Natural killer cell (primary cell): ENCODE measurements around the gene MYADML2. TPM values are rescaled to one million over a fixed set of nuclear protein-coding genes. Genes with fewer than 3 reads are reported as not detected.

Experiments used
- ATAC-seq, 3 donors: fragments of 150-1000 bp in 2 of 3; fragments of 200-7000 bp in 1 of 3; cut with Tn5 transposase; 1 replicate in 1 of 3; 2 replicates in 2 of 3; pipeline ENCODE4 v1.10.0; 2021; ENCODE audit warnings: mild to moderate bottlenecking in 2 of 3, moderate library complexity in 2 of 3
- DNase-seq, 2 donors: peaks; one replicate each; pipeline versions ENCODE4 v3.0.0 to v3.0.0-alpha.2; 2013 to 2021; ENCODE audit warnings: mixed read lengths in 1 of 2
- H3K27ac ChIP-seq: one replicate; pipeline ENCODE4 v1.5.1; 2013; ENCODE audit warnings: mild to moderate bottlenecking, low read length
- H3K27me3 ChIP-seq: one replicate; pipeline ENCODE4 v1.6.1; 2013; ENCODE audit warnings: low read length; ENCODE audit not compliant: control insufficient read depth, insufficient read depth
- H3K36me3 ChIP-seq: one replicate; pipeline ENCODE4 v1.6.1; 2013; ENCODE audit warnings: low read length; ENCODE audit not compliant: control insufficient read depth, insufficient read depth
- H3K4me1 ChIP-seq: one replicate; pipeline ENCODE4 v1.6.1; 2013; ENCODE audit warnings: low read length; ENCODE audit not compliant: control insufficient read depth, insufficient read depth
- H3K4me3 ChIP-seq: one replicate; pipeline ENCODE4 v1.5.1; 2013; ENCODE audit warnings: low read length
- H3K9me3 ChIP-seq: one replicate; pipeline ENCODE4 v1.6.1; 2013; ENCODE audit warnings: low read length; ENCODE audit not compliant: control insufficient read depth, insufficient read depth
- H3K27ac Mint-ChIP-seq, 2 donors: one replicate each; pipeline ENCODE4 v1.8.0; 2022; ENCODE audit warnings: mild to moderate bottlenecking in 2 of 2, mixed read lengths in 2 of 2, moderate library complexity in 1 of 2
- H3K27me3 Mint-ChIP-seq, 2 donors: one replicate each; pipeline ENCODE4 v1.8.0; 2022; ENCODE audit warnings: low read depth in 2 of 2, mixed read lengths in 2 of 2
- H3K36me3 Mint-ChIP-seq: one replicate; pipeline ENCODE4 v1.8.0; 2022; ENCODE audit warnings: mixed read lengths
- H3K4me1 Mint-ChIP-seq, 2 donors: one replicate each; pipeline ENCODE4 v1.8.0; 2022; ENCODE audit warnings: mixed read lengths in 2 of 2
- H3K4me3 Mint-ChIP-seq: one replicate; pipeline ENCODE4 v1.8.0; 2022; ENCODE audit warnings: mild to moderate bottlenecking, moderate library complexity, mixed read lengths
- H3K9me3 Mint-ChIP-seq, 2 donors: one replicate each; pipeline ENCODE4 v1.8.0; 2022; ENCODE audit warnings: mixed read lengths in 2 of 2
- WGBS: methylation state at CpG from one replicate; pipeline ENCODE4 v1.1.7; 2013; ENCODE audit warnings: missing lambda C conversion rate; ENCODE audit not compliant: insufficient coverage; 5-methylcytosine and 5-hydroxymethylcytosine counted together
- intact Hi-C: fragments of 100-400 bp; cut with micrococcal nuclease; formaldehyde crosslinking; loops from one replicate; pipeline ENCODE4 v1.14.2; 2022
- total RNA-seq, 4 donors: library from RNA; stranded (reverse); fragments of 120-200 nt in 1 of 4; gene quantifications; one replicate each; pipeline versions ENCODE4 v1.2.3 to v1.2.4, GENCODE V29; 2013 to 2022
- TF ChIP-seq, protein P1 (sequence below): fragments of 200-600 bp; IDR thresholded peaks from one replicate; pipeline ENCODE4 v1.8.0; 2022; ENCODE audit warnings: antibody characterized with exemption

MYADML2 gene
- total RNA-seq, 3 donors from 2014 or later (not counting 1 experiment from before 2014, with no cell fraction given): not detected

DNA sequence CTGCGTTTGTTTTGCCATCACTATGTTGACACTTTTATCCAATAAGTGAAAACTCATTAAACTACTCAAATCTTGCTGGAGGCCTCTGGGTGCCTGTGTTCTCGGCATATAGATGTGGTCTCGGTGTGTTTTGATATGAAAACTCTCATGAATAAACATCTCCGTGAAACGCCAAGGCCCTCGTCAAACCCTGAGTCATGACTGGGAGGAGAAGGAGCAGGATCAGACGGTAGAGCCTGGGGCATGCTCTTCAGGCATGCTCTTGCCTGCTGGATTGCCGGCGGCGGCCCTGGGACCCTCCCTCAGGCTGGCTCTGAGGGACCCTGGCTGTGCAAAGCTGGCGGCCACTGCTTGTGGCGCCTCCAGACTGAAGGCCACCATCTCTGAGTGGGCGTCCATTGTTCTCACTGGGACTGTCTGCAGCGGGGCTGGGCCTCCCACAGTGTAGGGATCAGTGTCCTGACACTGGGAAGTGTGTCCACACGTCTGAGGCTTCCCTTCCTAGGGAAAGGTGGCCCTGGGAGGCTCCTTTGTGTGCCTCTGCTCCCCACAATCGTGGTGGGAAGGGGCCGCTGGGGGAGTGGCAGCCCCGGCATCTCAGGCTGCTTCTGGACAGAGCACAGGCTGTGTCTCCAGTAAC, 46.7 kb downstream of the MYADML2 start:
- Histone ChIP-seq H3K27ac (no peak overlapping the region), H3K9me3 (no peaks in the 10 kb centered on the region), H3K27me3 (peaks cover 8% of the 10 kb centered on the region), H3K36me3 (peaks cover 23% of the 10 kb centered on the region), H3K4me1 (peaks cover 5% of the 10 kb centered on the region), H3K4me3 (no peak overlapping the region)
- Mint-ChIP-seq H3K9me3 (no peaks in the 10 kb centered on the region), H3K36me3 (no peaks in the 10 kb centered on the region), H3K4me3 (no peak overlapping the region), H3K27ac (no peak overlapping the region), H3K27me3 (peaks cover 7 to 8% of the 10 kb centered on the region in 2 donors), H3K4me1 (no peaks in the 10 kb centered on the region)
- 91% methylated on average over 18 of the region's 18 CpGs for WGBS
- no peak for DNase-seq
- no peak for ATAC-seq
- intact Hi-C loops: no loop called here
- TF ChIP-seq, protein P1, sequence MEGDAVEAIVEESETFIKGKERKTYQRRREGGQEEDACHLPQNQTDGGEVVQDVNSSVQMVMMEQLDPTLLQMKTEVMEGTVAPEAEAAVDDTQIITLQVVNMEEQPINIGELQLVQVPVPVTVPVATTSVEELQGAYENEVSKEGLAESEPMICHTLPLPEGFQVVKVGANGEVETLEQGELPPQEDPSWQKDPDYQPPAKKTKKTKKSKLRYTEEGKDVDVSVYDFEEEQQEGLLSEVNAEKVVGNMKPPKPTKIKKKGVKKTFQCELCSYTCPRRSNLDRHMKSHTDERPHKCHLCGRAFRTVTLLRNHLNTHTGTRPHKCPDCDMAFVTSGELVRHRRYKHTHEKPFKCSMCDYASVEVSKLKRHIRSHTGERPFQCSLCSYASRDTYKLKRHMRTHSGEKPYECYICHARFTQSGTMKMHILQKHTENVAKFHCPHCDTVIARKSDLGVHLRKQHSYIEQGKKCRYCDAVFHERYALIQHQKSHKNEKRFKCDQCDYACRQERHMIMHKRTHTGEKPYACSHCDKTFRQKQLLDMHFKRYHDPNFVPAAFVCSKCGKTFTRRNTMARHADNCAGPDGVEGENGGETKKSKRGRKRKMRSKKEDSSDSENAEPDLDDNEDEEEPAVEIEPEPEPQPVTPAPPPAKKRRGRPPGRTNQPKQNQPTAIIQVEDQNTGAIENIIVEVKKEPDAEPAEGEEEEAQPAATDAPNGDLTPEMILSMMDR: no peak

DNA sequence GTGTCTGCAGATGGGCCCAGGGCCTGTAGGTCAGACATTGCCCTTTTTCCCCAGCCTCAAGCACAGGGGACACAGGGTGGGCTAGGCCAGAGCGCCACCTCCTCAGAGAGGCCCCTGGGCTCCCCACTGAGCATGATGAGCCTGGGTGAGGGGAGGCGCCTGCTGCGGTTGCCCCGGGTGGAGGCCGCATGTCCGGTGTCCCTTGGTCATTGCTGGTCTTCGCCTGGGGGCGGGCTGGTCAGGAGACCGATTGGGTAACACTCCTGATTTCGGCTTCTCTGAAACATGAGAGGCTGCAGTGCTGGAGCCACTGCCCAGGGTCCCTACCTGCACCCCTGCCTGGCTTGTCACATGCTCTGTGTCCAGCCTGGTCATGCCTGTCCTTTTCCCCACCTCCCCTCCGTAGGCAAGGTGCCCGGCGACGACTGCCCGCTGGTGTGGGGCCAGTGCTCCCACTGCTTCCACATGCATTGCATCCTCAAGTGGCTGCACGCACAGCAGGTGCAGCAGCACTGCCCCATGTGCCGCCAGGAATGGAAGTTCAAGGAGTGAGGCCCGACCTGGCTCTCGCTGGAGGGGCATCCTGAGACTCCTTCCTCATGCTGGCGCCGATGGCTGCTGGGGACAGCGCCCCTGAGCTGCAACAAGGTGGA, 47.4 kb downstream of the MYADML2 start:
- H3K4me1 Mint-ChIP-seq: no peaks in the 10 kb centered on the region
- H3K9me3 Mint-ChIP-seq: no peaks in the 10 kb centered on the region
- peaks cover 7 to 8% of the 10 kb centered on the region in 2 donors for H3K27me3 Mint-ChIP-seq
- H3K4me3 Mint-ChIP-seq: no peak overlapping the region
- peaks cover 24% of the 10 kb centered on the region for H3K36me3 ChIP-seq
- intact Hi-C loops: no loop called here
- WGBS: 97% methylated on average over 22 of the region's 22 CpGs
- H3K4me1 ChIP-seq: peaks cover 5% of the 10 kb centered on the region
- H3K4me3 ChIP-seq: no peak overlapping the region
- DNase-seq: no peak
- H3K9me3 ChIP-seq: no peaks in the 10 kb centered on the region
- TF ChIP-seq, protein P1: no peak
- H3K36me3 Mint-ChIP-seq: no peaks in the 10 kb centered on the region
- no peak overlapping the region for H3K27ac Mint-ChIP-seq
- H3K27me3 ChIP-seq: peaks cover 8% of the 10 kb centered on the region
- no peak overlapping the region for H3K27ac ChIP-seq
- no peak for ATAC-seq

DNA sequence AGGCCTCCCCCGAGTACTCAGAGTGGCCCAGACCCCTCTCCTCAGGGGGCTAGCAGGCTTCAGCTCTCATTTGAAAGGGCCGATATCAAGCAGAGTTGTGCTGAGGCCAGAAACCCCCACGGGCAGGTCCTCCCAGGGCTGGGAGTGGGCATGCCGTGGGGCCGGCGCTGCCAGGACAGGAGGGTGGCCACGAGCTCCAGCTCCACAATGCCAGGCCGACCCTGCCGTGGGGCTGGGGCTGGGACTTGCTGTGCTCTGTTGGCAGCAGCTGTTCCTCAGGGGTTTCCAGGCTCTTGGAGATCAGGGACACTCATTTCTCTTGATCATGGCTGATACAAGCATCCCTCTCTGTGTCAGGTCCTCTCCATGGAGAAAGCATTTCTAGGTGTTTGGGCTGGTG, 48.1 kb downstream of the MYADML2 start:
- no peaks in the 10 kb centered on the region for H3K4me1 Mint-ChIP-seq
- Histone ChIP-seq H3K27ac (no peak overlapping the region), H3K36me3 (peaks cover 27% of the 10 kb centered on the region), H3K4me3 (no peak overlapping the region), H3K27me3 (peaks cover 8% of the 10 kb centered on the region), H3K9me3 (no peaks in the 10 kb centered on the region), H3K4me1 (peaks cover 5% of the 10 kb centered on the region)
- H3K27me3 Mint-ChIP-seq: peaks cover 7 to 8% of the 10 kb centered on the region in 2 donors
- intact Hi-C loops: no loop called here
- no peak overlapping the region for H3K27ac Mint-ChIP-seq
- 96% methylated on average over 9 of the region's 9 CpGs for WGBS
- DNase-seq: no peak
- TF ChIP-seq, protein P1: no peak
- H3K9me3 Mint-ChIP-seq: no peaks in the 10 kb centered on the region
- no peak overlapping the region for H3K4me3 Mint-ChIP-seq
- no peaks in the 10 kb centered on the region for H3K36me3 Mint-ChIP-seq
- ATAC-seq: no peak
